ENCODE data around the gene ERMP1.

DNA sequence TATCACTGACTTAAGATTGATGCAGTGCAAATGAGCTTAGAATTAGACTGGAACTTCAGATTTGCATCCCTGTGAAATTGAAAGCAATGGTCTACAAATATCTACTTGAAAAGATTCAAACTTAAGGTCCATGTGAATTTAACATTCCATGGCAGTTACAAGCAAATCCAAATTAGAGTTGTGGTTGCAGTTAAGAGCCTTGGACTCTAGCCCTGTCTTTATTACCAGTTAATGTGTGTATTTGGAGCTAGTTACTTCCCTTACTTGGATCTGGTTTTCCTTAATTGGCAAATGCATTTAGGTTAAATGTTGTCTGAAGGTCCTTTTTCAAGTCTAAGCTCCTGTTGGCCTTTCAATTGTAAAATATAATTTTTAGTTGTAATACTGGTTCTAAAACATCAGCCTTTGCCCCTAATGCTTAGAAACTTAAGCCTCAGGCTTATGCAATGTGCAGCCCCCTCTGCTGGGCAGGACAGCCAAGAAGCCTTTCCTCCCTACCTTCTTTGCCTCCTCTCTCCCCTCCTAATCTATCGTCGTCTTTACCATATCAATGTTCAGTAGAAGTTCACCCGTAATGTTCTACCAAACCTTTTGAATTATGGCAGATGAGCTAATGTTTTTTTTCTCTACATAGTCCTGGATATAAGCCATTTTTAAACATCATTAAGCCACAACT lies 59.5 kb downstream of the ERMP1 start:
- TF ChIP-seq POLR2AphosphoS5 (IDR thresholded peaks at IDR 0.05; ENCODE audit: low read depth, low read length) (no peak), POLR2A (IDR thresholded peaks at IDR 0.05; ENCODE audit: low read depth, low read length) (no peak)

All from GM12892 (cell line).